ENCODE measurements around the gene CHSY1.
A peak's percentile ranks its signal among the peaks of the same experiment; 100 is the strongest.

Gene CHSY1

DNA sequence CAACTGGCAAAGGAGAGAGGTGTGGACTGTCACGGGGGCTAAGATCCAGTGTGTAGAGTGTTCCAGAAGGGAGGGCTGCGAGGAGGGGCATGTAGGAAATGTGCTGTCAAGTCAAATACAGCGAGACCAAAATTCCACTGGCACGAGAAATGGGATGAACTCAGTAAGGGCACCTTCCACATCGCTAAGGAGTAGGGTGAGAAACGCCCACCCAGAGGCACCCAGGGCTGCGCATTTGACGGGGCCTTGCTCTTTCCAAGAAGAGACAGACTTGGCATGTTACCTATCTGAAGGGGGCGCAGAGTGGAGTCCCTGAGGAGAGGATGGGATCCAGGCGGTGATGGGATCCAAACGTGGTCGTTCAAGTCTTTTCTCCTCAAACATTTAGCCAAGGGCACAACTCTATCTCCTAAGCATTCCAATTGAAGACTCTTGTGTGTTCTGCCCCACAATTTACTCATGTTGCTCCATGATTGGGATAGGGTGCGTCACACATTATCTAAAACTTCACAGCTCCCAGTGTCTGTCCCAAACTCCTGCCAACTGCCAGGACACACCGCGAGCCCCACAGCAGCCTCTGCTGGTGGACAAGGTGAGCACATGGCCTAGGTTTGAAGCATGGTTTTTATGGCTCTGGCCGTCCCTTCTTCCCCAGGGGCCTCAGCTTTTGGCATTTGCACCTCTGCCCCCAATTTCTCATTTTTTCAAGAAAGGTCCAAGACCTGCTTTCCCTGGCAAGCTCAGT is 17.8 kb upstream of the CHSY1 start:
- peak; percentile 64 for DNase-seq

- peak; percentile 64 for DNase-seq
Observed at GRCh38 chr15:101267320-101268104, 15.7 kb upstream of the CHSY1 start.

DNA sequence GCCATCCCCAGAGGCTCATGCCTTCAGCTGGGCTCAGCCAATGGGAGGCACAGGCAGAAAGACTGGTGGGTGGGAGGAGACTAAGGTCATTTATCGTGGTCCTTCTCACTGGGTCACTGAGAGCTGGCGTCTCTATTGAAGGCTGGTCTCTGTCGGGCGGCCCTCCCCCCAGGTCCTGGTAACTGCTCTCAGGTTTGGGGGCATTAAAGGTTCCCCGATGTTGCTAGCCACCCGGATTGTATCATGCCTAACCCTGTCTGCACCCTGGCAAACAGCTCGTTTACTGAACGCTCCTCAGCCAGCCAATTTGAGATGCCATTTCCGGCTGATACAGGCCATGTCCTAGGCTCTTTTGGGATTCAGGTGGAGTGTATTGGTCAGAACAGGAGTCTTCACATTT is 14.9 kb upstream of the CHSY1 start:
- DNase-seq = no peak

GRCh38 chr15:101266034-101266433 is 14.2 kb upstream of the CHSY1 start:
- DNase-seq = no peak

GRCh38 chr15:101264911-101265641 is 13.2 kb upstream of the CHSY1 start:
- DNase-seq = no peak

DNA sequence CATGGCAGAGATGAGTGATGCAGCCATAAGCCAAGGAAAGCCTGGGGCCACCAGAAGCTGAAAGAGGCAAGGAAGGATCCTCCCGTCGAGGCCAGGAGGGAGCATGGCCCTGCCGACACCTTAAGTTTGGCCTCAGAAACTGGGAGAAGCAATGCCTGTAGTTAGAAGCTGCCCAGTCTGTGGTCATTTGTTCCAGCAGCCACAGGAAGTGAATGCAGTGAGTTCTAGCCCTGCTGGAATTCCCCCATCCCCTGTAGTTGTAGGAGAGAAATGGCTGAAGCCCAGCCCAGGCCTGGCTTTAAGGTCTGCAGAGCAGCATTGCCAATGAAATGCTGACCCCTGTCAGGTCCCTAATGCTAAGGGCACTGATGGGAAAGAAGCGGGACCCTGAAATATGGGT is 12.2 kb upstream of the CHSY1 start:
- no peak for DNase-seq

DNA sequence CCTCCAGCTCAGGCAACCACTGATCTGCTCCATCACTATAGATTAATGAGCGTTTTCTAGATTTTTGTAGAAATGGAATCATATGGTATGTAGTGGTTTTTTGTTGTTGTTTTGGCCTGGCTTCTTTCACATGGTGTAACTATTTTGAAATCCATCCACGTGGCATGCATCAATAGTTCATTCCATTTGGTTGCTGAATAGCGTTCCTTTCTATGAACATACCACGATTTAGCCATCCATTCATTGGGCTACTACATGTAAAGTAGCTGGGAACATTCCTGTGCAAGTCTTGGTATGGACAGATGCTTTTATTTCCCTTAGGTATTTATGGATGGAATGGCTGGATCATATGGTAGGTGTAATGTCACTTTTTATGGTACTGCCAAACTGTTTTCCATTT is 10.7 kb upstream of the CHSY1 start:
- no peak for DNase-seq

DNA sequence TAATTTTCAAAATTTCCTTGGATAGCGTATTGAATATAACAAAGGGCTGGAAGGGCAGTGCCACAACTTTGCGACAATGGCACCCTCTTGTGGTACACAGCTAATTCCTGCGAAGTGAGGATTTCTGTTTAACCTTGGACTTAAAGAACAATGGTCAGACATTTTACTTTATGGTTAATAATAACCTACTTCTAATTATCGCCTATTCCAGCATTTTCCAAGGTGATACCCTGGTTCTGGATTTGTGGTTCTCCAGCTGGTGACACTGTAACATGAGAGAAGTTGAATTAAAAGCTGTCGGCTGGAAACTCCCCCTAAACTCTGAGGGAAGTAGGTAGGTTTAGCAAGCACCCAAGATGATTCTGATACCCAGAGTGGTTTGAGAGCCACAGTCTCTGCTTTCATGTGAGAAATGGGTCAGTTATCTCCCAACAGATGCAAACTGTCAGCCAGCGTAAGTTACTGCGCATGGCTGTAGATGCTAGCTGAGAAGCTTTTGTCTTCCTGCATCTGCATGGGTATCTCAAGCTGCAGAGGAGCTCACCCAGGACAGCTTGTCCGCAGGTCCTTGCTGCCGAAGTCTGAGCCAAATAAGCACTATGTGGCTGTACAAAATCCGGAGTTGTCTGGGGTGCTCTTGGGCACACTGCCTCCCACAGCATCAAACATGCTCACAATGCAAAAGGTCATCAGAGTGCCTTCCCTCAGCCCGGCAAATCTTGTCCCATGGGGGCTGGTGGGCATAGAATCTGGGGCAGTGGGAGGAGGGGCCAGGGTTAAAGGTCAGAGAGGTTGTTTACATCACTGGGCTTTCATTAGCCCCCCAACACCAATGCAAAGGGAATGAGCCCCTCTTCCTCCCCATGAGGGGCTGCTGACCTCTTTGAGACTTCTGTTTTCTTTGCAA is 6.6 kb upstream of the CHSY1 start:
- no peak for DNase-seq

DNA sequence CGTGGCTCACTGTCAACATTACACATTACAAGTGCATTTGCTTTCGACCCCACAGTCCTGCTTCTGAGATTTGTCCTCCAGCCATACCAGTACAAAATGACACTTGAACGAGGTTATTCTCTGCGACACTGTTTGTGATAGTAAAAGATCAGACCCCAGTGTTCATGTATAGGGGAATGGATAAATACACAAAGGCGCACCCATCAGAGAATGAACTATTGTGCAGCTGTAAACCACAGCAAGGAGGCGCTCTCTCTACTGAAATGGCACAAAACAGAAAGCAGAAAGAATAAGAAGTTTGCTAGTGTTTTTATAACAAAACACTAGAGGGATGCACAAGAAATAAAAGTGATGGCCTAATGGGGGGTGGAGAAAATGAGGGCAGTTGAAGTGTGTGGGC is 4.9 kb upstream of the CHSY1 start:
- DNase-seq = no peak

GRCh38 chr15:101255615-101256241 is 3.9 kb upstream of the CHSY1 start:
- DNase-seq = peak; percentile 79

GRCh38 chr15:101255051-101255395 is 3.2 kb upstream of the CHSY1 start:
- DNase-seq = no peak

GRCh38 chr15:101254157-101255050 is 2.6 kb upstream of the CHSY1 start:
- no peak for DNase-seq

GRCh38 chr15:101252836-101253235 is 988 bp upstream of the CHSY1 start:
- no peak for DNase-seq

DNA sequence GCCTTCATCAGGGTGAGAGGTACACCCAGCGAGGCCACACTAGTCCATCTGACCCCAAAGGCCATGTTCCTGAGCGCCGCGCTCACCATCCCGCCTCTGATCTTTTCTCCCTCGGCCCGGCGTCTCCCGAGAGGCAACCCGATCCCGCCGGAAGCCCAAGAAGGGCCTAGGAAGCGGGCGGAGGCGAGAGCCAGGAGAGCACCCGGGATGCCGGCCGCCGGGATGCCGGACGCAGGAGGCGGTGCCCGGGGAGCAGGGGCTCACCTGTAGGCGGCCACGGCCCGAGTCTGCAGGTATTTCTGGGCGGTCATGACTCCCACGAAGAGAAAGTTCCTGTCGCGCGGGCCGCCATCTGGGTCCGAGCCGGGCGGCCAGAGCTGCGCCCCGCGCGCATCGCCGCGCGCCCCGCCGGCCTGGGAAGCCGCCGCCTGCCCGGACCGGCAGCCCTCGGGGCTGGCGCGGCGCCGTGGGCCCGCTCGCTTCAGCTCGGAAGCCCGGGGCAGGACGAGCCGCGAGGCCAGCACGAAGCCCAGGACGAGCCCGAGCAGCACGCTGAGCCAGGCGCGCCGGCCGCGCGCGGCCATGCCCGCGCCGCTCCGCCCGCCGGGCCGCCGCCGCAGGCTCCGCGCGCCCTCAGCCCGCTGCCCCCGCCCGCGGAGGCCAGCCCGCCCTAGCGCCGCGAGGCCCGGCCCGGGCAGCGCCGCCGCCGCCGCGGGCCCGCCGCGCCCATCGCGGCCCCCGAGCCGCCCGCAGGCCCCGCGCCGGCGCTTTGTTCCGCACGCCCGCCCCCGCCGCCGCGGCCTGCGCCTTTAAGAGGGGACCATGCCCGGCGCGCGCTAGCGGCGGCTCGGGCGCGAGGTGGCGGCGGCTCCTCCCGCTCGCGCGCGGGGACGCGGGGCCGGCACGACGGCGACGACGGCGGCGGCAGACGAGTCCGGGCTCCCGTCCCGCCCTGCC is 697 bp downstream of the CHSY1 start:
- DNase-seq = peak; percentile 72

GRCh38 chr15:101250341-101250831 is 1.5 kb downstream of the CHSY1 start:
- DNase-seq = no peak

DNA sequence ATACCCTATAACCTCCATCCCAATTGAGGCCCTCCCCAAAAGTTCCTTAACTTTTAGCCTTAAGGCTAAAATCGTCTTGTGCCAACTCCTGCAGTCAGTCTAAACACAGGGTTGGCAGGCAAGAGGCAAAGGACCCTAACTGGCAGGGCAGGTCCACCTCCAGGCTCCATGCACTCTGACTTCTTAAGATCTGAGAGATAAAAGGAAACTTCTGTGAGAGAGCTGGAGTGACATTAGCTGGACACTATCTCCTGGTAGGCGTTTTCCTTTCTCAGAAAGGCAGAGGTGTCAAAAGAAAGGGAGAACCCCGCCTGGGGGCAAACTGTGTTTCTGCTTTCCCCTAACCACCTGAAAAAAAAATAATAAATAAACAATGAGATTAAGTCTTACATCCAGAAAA is 3.6 kb downstream of the CHSY1 start:
- DNase-seq = no peak

DNA sequence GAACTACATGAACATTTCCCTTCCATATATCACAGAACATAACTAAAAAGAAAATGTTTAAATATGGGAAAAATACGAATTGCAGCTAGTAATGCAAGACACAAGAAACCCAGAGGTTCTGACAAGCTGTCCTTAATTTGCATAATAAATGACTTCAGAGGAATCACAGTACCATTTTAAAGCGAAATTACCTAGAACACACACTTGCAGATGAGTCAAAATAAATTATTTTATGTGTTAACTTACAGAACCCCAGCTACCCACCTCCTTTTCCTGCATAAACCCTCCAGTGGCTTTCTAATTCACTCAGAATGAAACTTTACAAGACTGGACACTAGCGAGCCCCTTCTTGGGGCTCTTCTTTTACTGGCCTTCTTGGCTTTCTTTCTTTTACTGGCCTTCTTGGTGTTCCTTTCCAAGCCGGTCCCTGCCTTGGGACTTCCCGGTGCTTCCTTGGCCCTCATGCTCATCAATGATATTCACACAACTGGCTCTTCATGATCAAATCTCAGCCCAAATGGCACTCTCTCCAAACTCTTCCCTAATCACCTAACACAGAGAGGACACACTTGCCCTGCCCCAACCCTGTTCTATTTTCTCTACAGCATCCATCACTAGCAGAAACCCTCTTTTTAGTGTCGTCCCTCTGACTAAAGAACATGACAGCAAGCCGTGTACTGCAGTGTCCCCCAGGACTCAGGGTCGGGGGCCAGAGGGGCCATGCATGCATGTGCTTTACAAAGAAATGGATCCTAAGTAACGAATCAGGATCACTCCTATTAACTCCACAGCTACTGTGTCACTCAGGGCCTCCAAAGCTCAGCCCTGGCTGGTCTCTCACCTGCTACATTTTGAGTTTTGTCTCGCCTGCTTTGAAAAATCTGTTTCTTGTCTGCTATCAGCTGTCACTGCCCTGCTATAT is 4.8 kb downstream of the CHSY1 start:
- DNase-seq = no peak

DNA sequence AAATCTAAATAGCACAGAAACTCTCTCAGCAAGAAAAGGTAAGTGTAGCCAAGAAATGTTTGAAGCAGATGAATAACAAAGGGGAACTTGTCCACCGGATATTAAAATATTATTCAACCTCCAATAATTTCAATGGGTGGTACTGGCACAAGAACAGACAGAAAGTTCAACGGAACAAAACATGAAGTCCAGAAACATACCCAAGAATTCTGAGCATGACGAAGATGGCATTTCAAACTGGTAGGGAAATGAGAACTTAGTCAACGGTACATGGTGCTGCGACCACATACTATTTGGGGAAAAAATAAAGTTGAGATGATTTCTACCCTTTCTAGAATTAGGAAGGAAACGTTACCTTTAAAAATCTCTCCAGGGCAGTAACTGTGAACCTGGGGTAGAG is 5.5 kb downstream of the CHSY1 start:
- DNase-seq = no peak

Measured in islet precursor cell (in vitro differentiated cells).